Choroid plexus epithelial cell (primary cell): ENCODE measurements around the gene JADE2.
"Not testable (repeated sequence)": the region's sequence is repeated elsewhere in the genome, so short reads cannot be mapped to it uniquely, and the experiment has no call there.

Experiments used
- DNase-seq: peaks from one replicate; pipeline ENCODE4 v3.0.0-alpha.2; 2010; ENCODE audit warnings: low read depth
- H3K4me3 ChIP-seq: 2 replicates; pipeline ENCODE4 v1.5.1; 2011; ENCODE audit warnings: low read depth, mild to moderate bottlenecking, control low read depth, low read length, moderate library complexity
- CTCF ChIP-seq: conservative IDR thresholded peaks from 2 replicates; pipeline ENCODE4 v1.5.1; 2011; ENCODE audit warnings: low read depth, mild to moderate bottlenecking, control low read depth, inconsistent platforms, low read length, moderate library complexity

JADE2 gene

GRCh38 chr5:134549714-134550113 lies 24.2 kb downstream of the JADE2 start:
- no peak for TF ChIP-seq CTCF
- no peak overlapping the region for H3K4me3 ChIP-seq
- peak; percentile 47 for DNase-seq

- DNase-seq: peak; percentile 43
- H3K4me3 ChIP-seq: no peak overlapping the region
- TF ChIP-seq CTCF: no peak
Observed at GRCh38 chr5:134550271-134551214, 25.1 kb downstream of the JADE2 start.

GRCh38 chr5:134551901-134552300 lies 26.4 kb downstream of the JADE2 start:
- no peak for TF ChIP-seq CTCF
- no peak overlapping the region for H3K4me3 ChIP-seq
- DNase-seq: no peak

- no peak for TF ChIP-seq CTCF
- no peak overlapping the region for H3K4me3 ChIP-seq
- DNase-seq: peak; percentile 97
Observed at GRCh38 chr5:134552301-134552700, 26.8 kb downstream of the JADE2 start.

- H3K4me3 ChIP-seq, DNase-seq: not testable (repeated sequence)
Observed at GRCh38 chr5:134552716-134553115, 27.2 kb downstream of the JADE2 start.

DNA sequence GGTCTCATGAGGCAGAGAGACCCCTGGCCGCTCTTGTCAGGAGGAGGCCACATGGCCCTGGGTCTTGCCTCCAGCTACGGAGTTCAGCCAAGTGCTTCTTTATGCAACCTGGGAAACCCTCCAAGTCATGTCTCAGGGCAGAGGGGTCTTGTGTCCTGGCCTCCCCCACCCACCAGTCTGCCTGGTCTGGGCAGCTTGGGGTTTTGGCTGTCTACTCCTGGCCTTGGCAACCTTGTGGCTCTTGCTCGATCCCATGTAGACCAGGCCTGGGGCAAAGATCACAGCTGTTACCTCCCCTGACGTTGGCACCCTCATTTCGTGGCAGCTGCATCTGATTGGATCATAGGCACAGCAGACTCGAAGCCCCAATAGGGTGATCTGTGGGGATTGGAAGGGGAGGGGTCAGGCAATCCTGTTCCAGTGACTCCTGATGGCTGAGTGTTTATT lies 28.4 kb downstream of the JADE2 start:
- H3K4me3 ChIP-seq: no peak overlapping the region
- TF ChIP-seq CTCF: no peak
- no peak for DNase-seq

- peak; percentile 92 for DNase-seq
- TF ChIP-seq CTCF: peak; percentile 20
- no peak overlapping the region for H3K4me3 ChIP-seq
Observed at GRCh38 chr5:134554319-134555222, 29.1 kb downstream of the JADE2 start.
